Epithelial cell of proximal tubule (primary cell): ENCODE results near the gene MLLT3. TPM values are rescaled to one million over a fixed set of nuclear protein-coding genes. Genes with fewer than 3 reads are reported as not detected.

Source experiments
- DNase-seq: peaks from one replicate; pipeline ENCODE4 v3.0.0-alpha.2; 2011; ENCODE audit warnings: low read depth
- H3K4me3 ChIP-seq: 2 replicates; pipeline ENCODE4 v1.5.1; 2011; ENCODE audit warnings: low read depth, mild to moderate bottlenecking, low read length
- CTCF ChIP-seq: conservative IDR thresholded peaks from 2 replicates; pipeline ENCODE4 v1.5.1; 2012; ENCODE audit warnings: low read depth, mild to moderate bottlenecking, low read length
- total RNA-seq: library from RNA; depleted of rRNA; stranded (reverse); fragments of >200 nt; gene quantifications from 2 replicates; pipeline ENCODE4 v1.2.3, GENCODE V29; 2015

Gene MLLT3
- total RNA-seq, 1 donor from 2014 or later, result 29.3 TPM

GRCh38 chr9:20630241-20630943, 8.1 kb upstream of the MLLT3 start:
- no peak for TF ChIP-seq CTCF

GRCh38 chr9:20625003-20625349, 2.7 kb upstream of the MLLT3 start:
- peak overlapping the region; percentile 92 for H3K4me3 ChIP-seq
- no peak for DNase-seq
- no peak for TF ChIP-seq CTCF

More at GRCh38 chr9:20630241-20630943, 8.1 kb upstream of the MLLT3 start:
- no peak for DNase-seq
- no peak overlapping the region for H3K4me3 ChIP-seq

- DNase-seq, result no peak
- TF ChIP-seq CTCF, result peak; percentile 92
- H3K4me3 ChIP-seq, result peak overlapping the region; percentile 92
Measured at GRCh38 chr9:20624201-20625002, 2.1 kb upstream of the MLLT3 start.

- no peak for DNase-seq
Measured at GRCh38 chr9:20623748-20624124, 1.4 kb upstream of the MLLT3 start.

GRCh38 chr9:20623021-20623747, 885 bp upstream of the MLLT3 start:
- DNase-seq, result no peak
- peak; percentile 3 for TF ChIP-seq CTCF
- peak overlapping the region; percentile 92 for H3K4me3 ChIP-seq

More at GRCh38 chr9:20623748-20624124, 1.4 kb upstream of the MLLT3 start:
- H3K4me3 ChIP-seq, result peak overlapping the region; percentile 92
- TF ChIP-seq CTCF, result no peak

DNA sequence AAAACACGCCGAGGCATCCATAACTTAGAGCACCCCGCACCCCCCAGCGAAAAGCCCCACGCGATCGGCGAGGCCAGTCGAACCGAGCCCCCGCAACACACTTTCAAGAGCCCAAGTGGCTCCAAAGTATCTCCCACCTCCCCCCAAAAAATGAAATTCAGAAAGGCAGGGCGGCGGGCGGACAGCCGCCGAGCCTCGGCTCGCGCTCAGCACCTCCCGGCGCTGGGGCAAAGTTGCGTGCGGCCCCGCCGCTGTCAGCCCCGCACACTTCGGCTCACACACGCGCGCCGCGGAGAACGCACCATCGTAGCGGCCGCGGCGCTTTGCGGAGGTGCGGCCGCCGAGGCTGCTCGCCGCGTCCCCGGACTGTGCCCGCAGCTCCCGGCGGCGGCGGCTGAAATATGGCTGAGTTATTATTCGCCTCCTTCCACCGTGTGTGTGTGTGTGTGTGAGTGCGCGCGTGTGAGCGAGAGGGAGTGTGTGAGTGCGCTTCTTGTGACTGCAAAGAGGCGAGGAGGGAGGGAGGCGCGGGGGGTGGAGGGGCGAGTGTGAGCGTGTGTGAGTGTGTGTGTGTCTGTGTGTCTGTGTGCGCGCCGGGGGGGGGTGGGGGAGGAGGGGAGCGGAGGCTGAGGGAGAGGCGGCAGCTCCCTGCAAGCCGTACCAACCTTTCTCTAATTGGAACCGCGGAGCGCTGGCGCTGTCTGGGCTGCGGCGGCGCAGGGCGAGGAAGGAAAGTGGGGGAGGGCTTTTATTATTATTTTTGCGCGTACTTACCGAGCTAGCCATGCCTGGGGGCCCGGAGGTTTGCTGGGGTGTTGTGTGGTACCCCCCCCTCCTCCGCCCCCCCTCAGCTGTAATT, 599 bp downstream of the MLLT3 start:
- TF ChIP-seq CTCF, result no peak
- DNase-seq, result no peak

More for the DNA sequence above, 599 bp downstream of the MLLT3 start:
- H3K4me3 ChIP-seq, result peak overlapping the region; percentile 92
